ENCODE results near the gene WNT11. TPM values are rescaled to one million over a fixed set of nuclear protein-coding genes. Genes with fewer than 3 reads are reported as not detected.

The WNT11 gene
- total RNA-seq, 2 experiments from 2014 or later, result not detected

DNA sequence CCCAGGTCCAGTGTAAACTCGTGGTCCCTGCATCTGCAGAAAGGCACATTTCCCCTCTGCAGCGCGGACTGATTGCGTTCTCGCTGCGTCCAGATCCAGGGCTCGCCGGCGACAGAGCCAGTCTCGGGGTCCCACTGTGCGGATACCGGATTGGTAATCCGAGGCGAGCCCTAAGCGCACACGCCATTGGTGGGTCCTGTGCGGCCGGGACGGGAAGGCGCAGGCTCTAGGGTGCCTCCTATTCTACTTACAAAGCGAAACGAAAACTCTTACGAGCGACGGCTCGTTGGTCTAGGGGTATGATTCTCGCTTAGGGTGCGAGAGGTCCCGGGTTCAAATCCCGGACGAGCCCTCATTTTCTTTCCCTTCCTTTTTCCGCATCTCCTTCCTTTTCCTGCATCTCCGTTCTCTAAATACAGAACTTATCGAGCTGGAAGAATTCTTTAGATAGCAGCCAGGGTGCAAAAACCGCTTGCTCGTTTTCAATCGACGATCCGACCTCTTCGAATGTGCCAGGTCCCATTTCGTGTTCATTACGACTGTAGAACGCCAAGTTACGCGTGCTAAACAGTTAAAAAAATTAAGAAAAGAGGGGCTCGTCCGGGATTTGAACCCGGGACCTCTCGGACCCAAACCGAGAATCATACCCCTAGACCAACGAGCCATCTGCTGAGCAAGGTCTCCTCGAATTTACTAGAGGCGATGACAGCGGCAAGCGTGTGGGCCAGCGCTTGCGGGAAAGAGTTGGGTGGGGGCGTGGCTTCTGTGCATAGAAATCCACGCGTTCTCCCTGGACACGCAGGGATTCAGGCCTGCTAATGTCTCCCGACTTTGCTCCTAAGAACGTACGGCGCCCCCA lies 29.2 kb upstream of the WNT11 start:
- Mint-ChIP-seq H3K4me3 (peak overlapping the region; percentile 75), H3K36me3 (ENCODE audit: low read depth) (no peaks in the 10 kb centered on the region)
- POLR2A ChIA-PET, result interaction anchor here (0.7 kb wide), 1 partner anchor 17 kb away, joined by 3 read pairs; no protein-coding TSS in a partner anchor

DNA sequence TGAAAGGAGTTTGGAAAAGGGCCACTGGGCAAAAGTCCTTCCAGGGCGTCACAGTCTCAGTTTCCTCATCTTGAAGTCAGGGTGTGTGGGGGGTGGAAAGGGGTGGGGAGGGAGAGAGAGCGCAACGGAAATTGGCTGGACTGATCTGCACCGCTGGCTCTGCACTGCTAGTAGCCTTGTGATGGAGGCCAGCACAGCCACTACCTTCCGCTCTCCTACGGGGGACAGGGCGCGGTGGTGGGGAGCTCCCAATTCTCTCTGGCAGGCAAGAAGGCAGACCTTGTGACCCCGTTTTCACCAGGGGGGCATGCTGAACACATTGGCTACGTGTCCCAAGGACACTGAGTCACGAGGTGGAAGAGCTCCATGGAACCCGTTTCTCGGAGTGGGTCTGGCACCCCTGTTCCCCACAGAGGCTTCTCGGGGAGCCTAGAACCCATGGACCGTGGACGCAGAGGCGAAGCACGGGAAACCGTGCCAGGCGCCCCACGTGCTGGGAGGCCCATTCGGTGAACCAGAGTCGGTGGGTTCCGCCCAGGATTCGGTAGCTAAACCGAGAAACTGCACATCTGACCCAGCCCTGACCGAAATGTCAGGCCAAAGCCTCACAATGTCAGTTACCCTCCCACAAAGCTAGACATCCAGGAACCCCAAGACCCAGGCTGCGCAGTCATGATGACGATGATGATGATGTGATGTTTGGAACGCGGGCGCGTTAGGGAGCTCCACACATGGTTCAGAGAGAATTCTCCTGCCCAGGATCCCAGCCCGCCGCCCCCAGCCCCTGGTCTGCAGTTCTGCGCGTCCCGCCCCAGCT lies 28.3 kb upstream of the WNT11 start:
- peak overlapping the region; percentile 94 for H3K27ac Mint-ChIP-seq
- DNase-seq, result peak; percentile 15
- POLR2A ChIA-PET, result interaction anchor here (0.7 kb wide), 1 partner anchor 16 kb away, joined by 3 read pairs; no protein-coding TSS in a partner anchor
- H3K36me3 Mint-ChIP-seq (ENCODE audit: low read depth), result no peaks in the 10 kb centered on the region
- H3K9me3 Mint-ChIP-seq, result no peaks in the 10 kb centered on the region
- H3K27me3 Mint-ChIP-seq, result peaks cover 14% of the 10 kb centered on the region
- CTCF ChIA-PET, result interaction anchor here (0.6 to 3.5 kb wide), 9 partner anchors 8 to 147 kb away, joined by 3 to 34 read pairs (median 4); partner anchors contain the start of genes GVQW3 and THAP12
- H3K4me1 Mint-ChIP-seq, result peaks cover 59% of the 10 kb centered on the region
- H3K4me3 Mint-ChIP-seq, result peak overlapping the region; percentile 75

More for the DNA sequence above, 29.2 kb upstream of the WNT11 start:
- H3K27ac Mint-ChIP-seq, result peak overlapping the region; percentile 94
- DNase-seq, result peak; percentile 89
- CTCF ChIA-PET, result interaction anchor here (0.9 to 3.5 kb wide), 5 partner anchors 9 to 83 kb away, joined by 3 to 34 read pairs (median 4); no protein-coding TSS in a partner anchor
- H3K27me3 Mint-ChIP-seq, result peaks cover 15% of the 10 kb centered on the region
- H3K9me3 Mint-ChIP-seq, result no peaks in the 10 kb centered on the region
- peaks cover 58% of the 10 kb centered on the region for H3K4me1 Mint-ChIP-seq

DNA sequence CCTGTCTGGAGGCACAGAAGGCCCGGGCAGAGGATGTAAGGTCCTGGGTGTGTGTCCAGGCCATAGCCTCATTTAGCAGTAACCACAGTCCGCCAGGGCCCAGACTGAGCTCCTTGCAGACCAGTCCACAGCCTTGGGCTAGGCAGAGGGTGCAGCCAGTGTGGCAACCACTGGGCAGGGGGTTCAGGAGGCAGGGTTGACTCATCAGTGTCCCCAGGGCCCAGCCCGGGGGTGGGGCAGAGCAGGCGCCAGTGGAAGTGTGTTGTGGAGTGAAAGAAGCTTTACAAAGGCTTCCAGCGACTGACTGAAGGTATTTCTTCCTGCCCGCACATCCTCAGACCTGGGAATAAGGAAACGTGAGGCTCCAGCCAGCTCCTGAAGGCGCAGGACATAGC lies 27.7 kb upstream of the WNT11 start:
- Mint-ChIP-seq H3K4me1 (peaks cover 59% of the 10 kb centered on the region), H3K27ac (peak overlapping the region; percentile 50), H3K4me3 (no peak overlapping the region), H3K9me3 (no peaks in the 10 kb centered on the region), H3K36me3 (ENCODE audit: low read depth) (no peaks in the 10 kb centered on the region), H3K27me3 (peaks cover 14% of the 10 kb centered on the region)
- ChIA-PET POLR2A (no interaction called here), CTCF (interaction anchor here (0.6 to 3.5 kb wide), 8 partner anchors 8 to 147 kb away, joined by 3 to 34 read pairs (median 4); partner anchors contain the start of genes GVQW3 and THAP12)
- no peak for DNase-seq

DNA sequence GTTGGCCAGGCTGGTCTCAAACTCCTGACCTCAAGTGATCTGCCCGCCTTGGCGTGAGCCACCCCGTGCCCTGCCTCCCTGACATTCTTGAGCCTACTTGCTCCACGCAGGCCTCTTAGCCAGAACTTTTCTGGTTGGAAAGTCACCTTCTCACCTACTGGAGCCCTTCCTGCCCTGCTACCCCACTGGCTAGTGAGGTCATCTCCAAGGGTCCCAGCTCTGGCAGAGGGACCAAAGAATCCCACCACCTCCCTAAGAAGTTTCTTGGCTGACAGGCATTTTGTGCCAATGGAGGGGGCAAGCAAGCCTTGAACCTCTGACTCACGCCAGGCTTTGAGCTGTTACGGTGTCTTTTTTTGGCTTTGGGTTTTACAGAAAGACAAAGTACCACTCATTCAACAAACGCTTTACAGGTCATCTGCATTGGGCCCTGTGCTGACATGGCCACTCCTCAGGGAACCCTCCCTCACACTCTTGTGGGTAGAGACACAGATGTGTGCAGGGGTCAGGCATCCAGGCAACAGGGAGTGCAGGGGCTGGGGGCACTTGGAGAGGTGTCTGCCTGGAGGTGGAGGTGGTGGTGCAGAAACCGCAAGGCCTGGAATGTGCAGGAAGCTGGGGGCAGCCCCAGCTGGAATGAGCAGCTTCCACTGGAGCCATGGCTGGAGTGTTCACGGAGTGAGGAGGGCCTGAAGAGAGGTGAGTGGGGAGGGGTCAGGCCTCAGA lies 27.1 kb upstream of the WNT11 start:
- Mint-ChIP-seq H3K36me3 (ENCODE audit: low read depth) (no peaks in the 10 kb centered on the region), H3K27me3 (peaks cover 13% of the 10 kb centered on the region), H3K9me3 (no peaks in the 10 kb centered on the region), H3K27ac (peak overlapping the region; percentile 41), H3K4me1 (peaks cover 59% of the 10 kb centered on the region), H3K4me3 (peak overlapping the region; percentile 36)
- ChIA-PET POLR2A (no interaction called here), CTCF (interaction anchor here (1.1 to 3.5 kb wide), 4 partner anchors 10 to 148 kb away, joined by 4 to 34 read pairs (median 5); partner anchors contain the start of genes GVQW3 and THAP12)
- DNase-seq, result no peak

DNA sequence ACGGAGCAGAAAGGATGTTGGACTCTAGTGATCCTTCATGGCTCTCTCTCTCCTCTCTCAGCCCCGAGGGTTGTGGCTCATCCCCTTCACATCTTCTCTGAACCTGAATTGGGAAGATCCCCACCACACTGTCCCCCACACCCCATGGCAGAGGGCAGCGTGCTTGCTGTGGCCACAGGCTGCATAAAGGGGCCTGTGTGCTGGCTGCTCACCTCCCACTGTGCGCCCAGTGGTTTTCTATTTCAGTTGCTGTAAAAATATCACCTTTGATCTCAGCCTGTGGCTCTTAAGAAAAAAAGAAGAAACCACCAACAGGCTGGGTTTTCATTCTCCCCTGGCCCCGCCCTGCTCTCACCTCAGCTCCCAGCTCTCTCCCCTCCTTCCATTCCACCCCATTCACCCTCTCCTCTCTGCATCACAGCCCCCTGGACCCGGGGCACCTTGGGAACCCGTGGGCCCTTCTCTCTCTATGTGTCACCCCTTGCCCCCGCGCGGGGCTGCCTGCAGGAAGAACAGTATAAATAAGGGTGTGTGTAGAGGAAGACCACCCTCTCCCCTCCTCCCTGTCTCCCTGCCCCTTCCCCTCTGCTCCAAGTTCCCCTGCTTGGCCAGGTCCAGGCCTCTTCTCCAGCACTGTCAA lies 25.8 kb upstream of the WNT11 start:
- H3K36me3 Mint-ChIP-seq (ENCODE audit: low read depth), result no peaks in the 10 kb centered on the region
- peak overlapping the region; percentile 34 for H3K4me3 Mint-ChIP-seq
- H3K27ac Mint-ChIP-seq, result peak overlapping the region; percentile 85
- peak; percentile 73 for DNase-seq
- CTCF ChIA-PET, result interaction anchor here (1.2 to 3.5 kb wide), 5 partner anchors 13 to 135 kb away, joined by 3 to 34 read pairs (median 4); partner anchors contain the start of gene WNT11
- peaks cover 63% of the 10 kb centered on the region for H3K4me1 Mint-ChIP-seq
- H3K9me3 Mint-ChIP-seq, result no peaks in the 10 kb centered on the region
- POLR2A ChIA-PET, result no interaction called here
- peaks cover 9% of the 10 kb centered on the region for H3K27me3 Mint-ChIP-seq

DNA sequence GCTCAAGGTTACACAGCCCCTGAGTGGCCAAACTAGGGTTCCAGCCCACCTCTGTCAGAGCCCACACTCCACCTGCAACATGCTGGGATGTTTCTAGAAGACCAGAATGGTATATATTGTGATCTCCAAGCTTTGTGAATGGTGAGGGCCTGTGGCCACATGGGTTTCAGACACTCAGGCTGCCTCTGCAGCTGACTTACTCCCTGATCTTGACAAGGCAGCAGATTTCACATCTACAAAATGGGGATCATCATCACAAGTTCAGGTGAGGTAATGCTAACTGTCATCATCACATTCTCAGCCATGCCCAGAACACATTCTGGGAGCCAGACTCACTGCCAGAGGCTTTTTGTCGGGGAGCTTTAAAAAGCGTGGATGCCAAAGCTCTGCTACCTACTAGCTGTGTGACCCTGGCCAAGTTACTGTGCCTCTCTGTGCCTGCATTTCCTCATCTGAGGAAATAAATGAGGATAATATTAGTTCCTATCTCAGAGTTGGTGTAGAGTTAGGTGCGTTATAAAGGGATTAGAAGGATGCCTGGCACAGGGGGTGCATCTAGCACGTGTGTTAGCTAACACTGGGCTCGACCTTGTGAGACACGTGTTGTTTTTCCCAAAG lies 24.9 kb upstream of the WNT11 start:
- ChIA-PET CTCF (interaction anchor here (0.9 to 2.8 kb wide), 8 partner anchors 10 to 135 kb away, joined by 3 to 17 read pairs (median 3); partner anchors contain the start of gene WNT11), POLR2A (no interaction called here)
- peak overlapping the region; percentile 37 for H3K27ac Mint-ChIP-seq
- H3K36me3 Mint-ChIP-seq (ENCODE audit: low read depth), result no peaks in the 10 kb centered on the region
- H3K27me3 Mint-ChIP-seq, result peaks cover 6% of the 10 kb centered on the region
- H3K9me3 Mint-ChIP-seq, result no peaks in the 10 kb centered on the region
- no peak overlapping the region for H3K4me3 Mint-ChIP-seq
- DNase-seq, result no peak
- peaks cover 60% of the 10 kb centered on the region for H3K4me1 Mint-ChIP-seq

DNA sequence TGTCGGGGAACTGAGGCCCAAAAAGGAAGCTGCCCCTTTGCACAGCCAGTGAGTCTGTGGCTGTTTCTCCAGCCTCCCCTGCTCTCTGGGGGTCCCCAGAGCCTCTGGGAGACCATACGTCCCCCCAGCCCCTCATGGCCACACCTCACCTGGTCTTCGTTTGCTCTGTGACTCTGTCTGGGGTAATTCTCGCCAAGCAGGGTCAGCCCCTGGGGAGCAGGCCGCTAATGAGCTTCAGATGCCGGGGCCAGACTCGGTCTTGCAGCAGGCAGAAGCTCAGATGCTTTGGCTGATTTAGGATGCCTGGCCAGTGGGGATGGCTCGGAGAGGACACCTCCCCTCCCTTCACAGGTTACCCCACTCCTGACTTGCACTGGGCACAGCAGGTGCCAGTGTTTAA lies 24.1 kb upstream of the WNT11 start:
- Mint-ChIP-seq H3K27ac (no peak overlapping the region), H3K36me3 (ENCODE audit: low read depth) (no peaks in the 10 kb centered on the region), H3K4me3 (no peak overlapping the region), H3K4me1 (peaks cover 53% of the 10 kb centered on the region), H3K9me3 (no peaks in the 10 kb centered on the region), H3K27me3 (peaks cover 4% of the 10 kb centered on the region)
- no peak for DNase-seq
- ChIA-PET POLR2A (no interaction called here), CTCF (interaction anchor here (0.9 to 2.8 kb wide), 5 partner anchors 9 to 28 kb away, joined by 3 to 17 read pairs (median 3); partner anchors contain the start of gene WNT11)

DNA sequence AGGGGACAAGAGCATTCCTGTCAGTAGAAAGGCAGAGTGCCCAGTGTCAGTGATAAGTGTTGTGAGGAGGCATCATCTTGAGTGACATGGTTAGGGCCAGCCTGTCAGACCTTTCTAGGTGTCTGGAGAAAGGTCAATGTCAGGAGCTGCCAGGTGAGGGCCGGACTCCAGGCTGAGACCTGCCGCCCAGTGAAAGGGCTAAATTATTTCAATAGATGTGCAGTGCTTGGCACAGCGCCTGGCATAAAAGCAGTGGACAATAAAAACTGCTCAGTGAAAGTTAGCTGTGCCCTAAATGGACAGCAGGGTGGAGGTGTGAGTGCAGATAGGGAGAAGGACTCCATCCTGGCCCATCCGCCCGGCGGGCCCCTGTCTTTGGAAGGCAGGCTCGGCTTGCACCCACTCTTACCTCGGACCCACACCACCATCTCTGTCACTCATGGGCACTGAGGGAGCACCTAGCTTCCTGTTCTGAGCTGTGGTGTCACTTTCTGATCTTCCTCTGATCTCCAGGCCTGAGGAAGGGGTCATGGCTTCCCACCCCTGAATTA lies 23.5 kb upstream of the WNT11 start:
- no peaks in the 10 kb centered on the region for H3K9me3 Mint-ChIP-seq
- H3K27ac Mint-ChIP-seq, result no peak overlapping the region
- peaks cover 4% of the 10 kb centered on the region for H3K27me3 Mint-ChIP-seq

DNA sequence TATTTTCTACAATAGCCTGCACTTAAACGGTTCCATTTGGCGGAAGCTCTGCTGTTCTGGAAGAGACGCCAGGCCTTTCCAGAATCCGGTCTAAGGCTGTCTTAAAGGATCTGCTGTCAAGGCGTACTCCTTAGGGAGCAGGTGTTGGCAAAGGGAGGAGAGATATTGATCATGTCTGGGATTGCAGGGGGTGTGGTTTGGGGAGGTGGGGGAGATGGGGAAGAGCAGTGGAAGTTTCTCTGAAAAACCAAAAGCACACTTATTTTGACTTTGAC lies 22.5 kb upstream of the WNT11 start:
- ChIA-PET POLR2A (no interaction called here), CTCF (interaction anchor here (0.5 to 0.9 kb wide), 2 partner anchors 9 to 284 kb away, joined by 3 to 4 read pairs; no protein-coding TSS in a partner anchor)
- Mint-ChIP-seq H3K27ac (no peak overlapping the region), H3K27me3 (peaks cover 4% of the 10 kb centered on the region), H3K4me3 (no peak overlapping the region), H3K36me3 (ENCODE audit: low read depth) (no peaks in the 10 kb centered on the region), H3K4me1 (peaks cover 39% of the 10 kb centered on the region), H3K9me3 (no peaks in the 10 kb centered on the region)
- DNase-seq, result no peak

More for the DNA sequence above, 23.5 kb upstream of the WNT11 start:
- Mint-ChIP-seq H3K36me3 (ENCODE audit: low read depth) (no peaks in the 10 kb centered on the region), H3K4me3 (no peak overlapping the region), H3K4me1 (peaks cover 49% of the 10 kb centered on the region)
- POLR2A ChIA-PET, result no interaction called here
- DNase-seq, result no peak
- CTCF ChIA-PET, result interaction anchor here (1.2 to 2.8 kb wide), 2 partner anchors 8 to 22 kb away, joined by 3 to 17 read pairs; partner anchors contain the start of gene WNT11

DNA sequence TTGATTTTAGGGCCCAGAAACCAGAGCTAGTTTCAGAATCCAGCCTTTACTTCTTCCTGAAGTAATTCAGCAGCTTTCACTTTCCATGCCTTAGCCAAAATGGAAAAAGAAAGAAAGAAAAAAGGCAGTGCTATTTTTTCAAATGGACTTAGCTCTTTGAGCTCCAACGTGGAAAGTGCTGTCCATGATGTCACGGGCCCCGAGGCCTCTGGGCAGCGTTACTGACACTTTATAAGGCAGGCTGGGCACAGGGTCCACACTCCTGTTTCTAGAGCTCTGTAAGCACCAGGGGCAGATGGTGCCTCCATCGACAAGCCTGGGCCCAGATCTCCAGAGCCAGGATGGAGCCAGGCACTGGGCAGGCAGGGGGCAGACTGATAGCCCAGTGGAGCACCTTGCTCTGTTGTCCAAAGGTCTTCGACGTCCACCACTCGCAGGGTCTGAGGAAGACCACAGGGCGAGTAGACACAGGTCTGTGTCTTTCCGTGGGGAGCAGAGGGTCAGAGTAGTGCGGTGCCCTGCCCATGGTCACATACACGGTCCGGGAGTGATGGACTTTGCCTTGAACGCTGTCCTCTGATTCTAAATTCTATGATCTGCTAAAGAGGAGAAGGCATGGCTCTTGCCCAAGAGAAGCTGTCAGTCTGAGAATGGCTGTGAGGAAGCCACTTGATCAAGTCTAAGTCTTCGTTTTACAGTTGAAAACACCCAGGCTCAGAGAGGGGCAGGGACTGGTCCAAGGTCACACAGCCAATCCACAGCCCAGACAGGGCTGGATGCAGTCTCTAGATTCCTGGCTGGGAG lies 22.0 kb upstream of the WNT11 start:
- Mint-ChIP-seq H3K4me3 (no peak overlapping the region), H3K4me1 (peaks cover 34% of the 10 kb centered on the region), H3K36me3 (ENCODE audit: low read depth) (no peaks in the 10 kb centered on the region), H3K9me3 (no peaks in the 10 kb centered on the region), H3K27ac (no peak overlapping the region), H3K27me3 (peaks cover 4% of the 10 kb centered on the region)
- CTCF ChIA-PET, result interaction anchor here (0.9 to 1.0 kb wide), 2 partner anchors 9 to 16 kb away, joined by 3 to 5 read pairs; no protein-coding TSS in a partner anchor
- no peak for DNase-seq
- POLR2A ChIA-PET, result no interaction called here

DNA sequence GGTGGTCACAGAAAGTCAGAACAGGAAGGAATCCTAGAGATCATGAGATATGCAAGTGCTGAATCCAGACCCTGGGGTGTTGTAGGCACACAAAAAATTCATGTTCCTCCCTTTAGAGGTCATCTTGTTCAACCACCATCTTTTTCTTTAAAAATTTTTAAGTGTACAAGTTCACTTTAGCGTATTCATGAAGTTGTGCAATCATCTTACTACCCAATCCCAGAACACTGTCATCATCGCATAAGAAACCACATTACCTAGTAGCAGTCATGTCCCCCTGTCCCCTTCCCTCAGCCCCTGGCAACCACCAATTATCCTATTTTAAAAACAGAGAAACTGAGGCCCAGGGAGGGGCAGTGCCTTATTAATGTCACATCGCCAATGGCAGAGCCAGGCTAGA lies 20.3 kb upstream of the WNT11 start:
- Mint-ChIP-seq H3K9me3 (no peaks in the 10 kb centered on the region), H3K27ac (no peak overlapping the region), H3K4me3 (no peak overlapping the region), H3K36me3 (ENCODE audit: low read depth) (no peaks in the 10 kb centered on the region), H3K4me1 (peaks cover 17% of the 10 kb centered on the region), H3K27me3 (peaks cover 9% of the 10 kb centered on the region)
- POLR2A ChIA-PET, result no interaction called here
- CTCF ChIA-PET, result interaction anchor here (0.7 to 1.2 kb wide), 4 partner anchors 8 to 22 kb away, joined by 3 to 4 read pairs (median 3); no protein-coding TSS in a partner anchor
- DNase-seq, result no peak

All from activated CD4-positive, alpha-beta T cell treated with anti-CD3 and anti-CD28 coated beads, Interleukin-2, amount 10 ng/mL, durations not matched to agents 7 days and 5 days (primary cell).